GM23338 (cell line): Measurements from ENCODE around the gene RXFP1. TPM values are rescaled to one million over a fixed set of nuclear protein-coding genes. Genes with fewer than 3 reads are reported as not detected.
A peak's percentile ranks its signal among the peaks of the same experiment; 100 is the strongest.

Experiments
- ATAC-seq: fragments of 200-7000 bp; cut with Tn5 transposase; 3 replicates; pipeline ENCODE4 v1.9.1; 2020
- DNase-seq: peaks from one replicate; pipeline ENCODE4 v3.0.0-alpha.2; 2015; ENCODE audit warnings: low spot score
- H2AFZ ChIP-seq: fragments of 200-600 bp; sonication (generic); 2 replicates; pipeline ENCODE4 v1.8.0; 2016; ENCODE audit warnings: antibody characterized with exemption, mild to moderate bottlenecking, moderate library complexity
- H3F3A ChIP-seq: fragments of 200-600 bp; sonication (generic); replicated peaks from 2 replicates; pipeline ENCODE4 v1.8.0; 2017; ENCODE audit warnings: antibody characterized with exemption, mixed run types, low read depth
- H3K27ac ChIP-seq: fragments of 200-600 bp; sonication (generic); 2 replicates; pipeline ENCODE4 v1.6.1; 2016; ENCODE audit warnings: low read depth
- H3K27me3 ChIP-seq: fragments of 200-600 bp; sonication (generic); 2 replicates; pipeline ENCODE4 v1.8.0; 2016; ENCODE audit warnings: mild to moderate bottlenecking, mixed run types, moderate library complexity; ENCODE audit not compliant: insufficient read depth
- H3K36me3 ChIP-seq: fragments of 200-600 bp; sonication (generic); 2 replicates; pipeline ENCODE4 v1.8.0; 2016; ENCODE audit warnings: mild to moderate bottlenecking; ENCODE audit not compliant: insufficient read depth
- H3K4me1 ChIP-seq: fragments of 200-600 bp; sonication (generic); 2 replicates; pipeline ENCODE4 v1.8.0; 2016; ENCODE audit warnings: mild to moderate bottlenecking, moderate library complexity; ENCODE audit not compliant: insufficient read depth
- H3K4me2 ChIP-seq: fragments of 200-600 bp; sonication (generic); 2 replicates; pipeline ENCODE4 v1.7.1; 2017; ENCODE audit warnings: mixed run types
- H3K4me3 ChIP-seq: fragments of 200-600 bp; sonication (generic); 2 replicates; pipeline ENCODE4 v1.6.1; 2016; ENCODE audit warnings: mixed run types
- H3K79me2 ChIP-seq: fragments of 200-600 bp; sonication (generic); replicated peaks from 2 replicates; pipeline ENCODE4 v1.8.0; 2017; ENCODE audit warnings: mild to moderate bottlenecking; ENCODE audit not compliant: insufficient read depth
- H3K9me2 ChIP-seq: fragments of 200-600 bp; sonication (generic); 2 replicates; pipeline ENCODE4 v1.8.0; 2017; ENCODE audit not compliant: insufficient read depth
- H4K20me1 ChIP-seq: fragments of 200-600 bp; sonication (generic); replicated peaks from 2 replicates; pipeline ENCODE4 v1.8.0; 2017; ENCODE audit warnings: mild to moderate bottlenecking; ENCODE audit not compliant: insufficient read depth
- H3K27ac Mint-ChIP-seq: 2 replicates; pipeline ENCODE4 v1.8.0; 2020; ENCODE audit warnings: inconsistent platforms, mild to moderate bottlenecking, moderate library complexity, mixed read lengths
- H3K27me3 Mint-ChIP-seq: 3 replicates; pipeline ENCODE4 v1.8.0; 2022; ENCODE audit warnings: low read depth, mild to moderate bottlenecking, moderate library complexity, mixed read lengths, inconsistent platforms; ENCODE audit not compliant: insufficient read depth, poor library complexity
- H3K36me3 Mint-ChIP-seq: 3 replicates; pipeline ENCODE4 v1.8.0; 2021; ENCODE audit warnings: low read depth, mild to moderate bottlenecking, inconsistent platforms, moderate library complexity, mixed read lengths
- H3K4me1 Mint-ChIP-seq: 3 replicates; pipeline ENCODE4 v1.8.0; 2020; ENCODE audit warnings: mild to moderate bottlenecking, inconsistent platforms, mixed read lengths
- H3K4me3 Mint-ChIP-seq: 3 replicates; pipeline ENCODE4 v1.8.0; 2021; ENCODE audit warnings: moderate library complexity, mild to moderate bottlenecking, inconsistent platforms, mixed read lengths
- H3K9me3 Mint-ChIP-seq: 3 replicates; pipeline ENCODE4 v1.8.0; 2020; ENCODE audit warnings: moderate library complexity, mild to moderate bottlenecking, inconsistent platforms, mixed read lengths
- EZH2 ChIP-seq: fragments of 200-600 bp; sonication (generic); IDR thresholded peaks from one replicate; pipeline ENCODE4 v1.8.0; 2017; ENCODE audit warnings: antibody characterized with exemption, mild to moderate bottlenecking, low read depth; ENCODE audit not compliant: unreplicated experiment
- NANOG ChIP-seq: IDR thresholded peaks from 2 replicates; pipeline ENCODE4 v1.6.1; 2016; ENCODE audit warnings: antibody characterized with exemption, borderline replicate concordance
- STAT1 ChIP-seq: IDR thresholded peaks from one replicate; pipeline ENCODE4 v1.6.1; 2016; ENCODE audit warnings: antibody characterized with exemption; ENCODE audit not compliant: unreplicated experiment
- polyA plus RNA-seq: library from polyadenylated mRNA; unstranded; fragments of >200 nt; fragmentation: Nextera tagmentation; extraction: Ambion mirVana; gene quantifications from 2 replicates; pipeline ENCODE4 v1.2.1, GENCODE V29; 2016
- total RNA-seq: library from RNA; depleted of rRNA; stranded (reverse); fragments of >200 nt; shearing (Covaris generic); gene quantifications from 2 replicates; pipeline ENCODE4 v1.2.3, GENCODE V29; 2014
- TF ChIP-seq, protein P1 (sequence below): fragments of 250-450 bp; sonication (Bioruptor Pico); IDR thresholded peaks from 2 replicates; pipeline ENCODE4 v1.5.0; 2020; ENCODE audit warnings: mild to moderate bottlenecking, moderate library complexity
- TF ChIP-seq, protein P2 (sequence below): IDR thresholded peaks from 2 replicates; pipeline ENCODE4 v1.6.1; 2016; ENCODE audit warnings: antibody characterized with exemption
- TF ChIP-seq, protein P3 (sequence below): IDR thresholded peaks from one replicate; pipeline ENCODE4 v1.6.1; 2018; ENCODE audit warnings: antibody characterized with exemption; ENCODE audit not compliant: unreplicated experiment

RXFP1 gene
- total and polyA plus RNA-seq, 2 experiments from 2014 or later: 0.63 TPM; not detected in 1

DNA sequence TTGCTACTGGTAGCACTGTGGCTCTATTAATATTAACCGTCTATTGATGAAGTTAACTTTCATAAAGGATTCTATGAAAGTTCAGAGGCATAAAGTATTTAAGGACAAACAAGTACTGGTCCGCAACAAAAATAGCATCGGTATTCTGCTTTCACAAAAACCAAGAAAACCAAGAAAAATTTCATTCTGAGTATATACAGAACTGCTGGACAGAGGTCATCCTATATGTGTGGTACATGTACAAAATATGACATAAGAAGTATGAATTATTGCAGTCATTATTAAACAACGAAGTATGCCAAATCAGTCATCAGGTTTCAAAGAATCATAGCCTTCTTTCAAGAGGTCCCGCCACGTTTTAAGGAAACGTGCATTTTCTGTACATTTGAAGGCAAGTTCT is 147.6 kb downstream of the RXFP1 start (continued):
- TF ChIP-seq, protein P1, sequence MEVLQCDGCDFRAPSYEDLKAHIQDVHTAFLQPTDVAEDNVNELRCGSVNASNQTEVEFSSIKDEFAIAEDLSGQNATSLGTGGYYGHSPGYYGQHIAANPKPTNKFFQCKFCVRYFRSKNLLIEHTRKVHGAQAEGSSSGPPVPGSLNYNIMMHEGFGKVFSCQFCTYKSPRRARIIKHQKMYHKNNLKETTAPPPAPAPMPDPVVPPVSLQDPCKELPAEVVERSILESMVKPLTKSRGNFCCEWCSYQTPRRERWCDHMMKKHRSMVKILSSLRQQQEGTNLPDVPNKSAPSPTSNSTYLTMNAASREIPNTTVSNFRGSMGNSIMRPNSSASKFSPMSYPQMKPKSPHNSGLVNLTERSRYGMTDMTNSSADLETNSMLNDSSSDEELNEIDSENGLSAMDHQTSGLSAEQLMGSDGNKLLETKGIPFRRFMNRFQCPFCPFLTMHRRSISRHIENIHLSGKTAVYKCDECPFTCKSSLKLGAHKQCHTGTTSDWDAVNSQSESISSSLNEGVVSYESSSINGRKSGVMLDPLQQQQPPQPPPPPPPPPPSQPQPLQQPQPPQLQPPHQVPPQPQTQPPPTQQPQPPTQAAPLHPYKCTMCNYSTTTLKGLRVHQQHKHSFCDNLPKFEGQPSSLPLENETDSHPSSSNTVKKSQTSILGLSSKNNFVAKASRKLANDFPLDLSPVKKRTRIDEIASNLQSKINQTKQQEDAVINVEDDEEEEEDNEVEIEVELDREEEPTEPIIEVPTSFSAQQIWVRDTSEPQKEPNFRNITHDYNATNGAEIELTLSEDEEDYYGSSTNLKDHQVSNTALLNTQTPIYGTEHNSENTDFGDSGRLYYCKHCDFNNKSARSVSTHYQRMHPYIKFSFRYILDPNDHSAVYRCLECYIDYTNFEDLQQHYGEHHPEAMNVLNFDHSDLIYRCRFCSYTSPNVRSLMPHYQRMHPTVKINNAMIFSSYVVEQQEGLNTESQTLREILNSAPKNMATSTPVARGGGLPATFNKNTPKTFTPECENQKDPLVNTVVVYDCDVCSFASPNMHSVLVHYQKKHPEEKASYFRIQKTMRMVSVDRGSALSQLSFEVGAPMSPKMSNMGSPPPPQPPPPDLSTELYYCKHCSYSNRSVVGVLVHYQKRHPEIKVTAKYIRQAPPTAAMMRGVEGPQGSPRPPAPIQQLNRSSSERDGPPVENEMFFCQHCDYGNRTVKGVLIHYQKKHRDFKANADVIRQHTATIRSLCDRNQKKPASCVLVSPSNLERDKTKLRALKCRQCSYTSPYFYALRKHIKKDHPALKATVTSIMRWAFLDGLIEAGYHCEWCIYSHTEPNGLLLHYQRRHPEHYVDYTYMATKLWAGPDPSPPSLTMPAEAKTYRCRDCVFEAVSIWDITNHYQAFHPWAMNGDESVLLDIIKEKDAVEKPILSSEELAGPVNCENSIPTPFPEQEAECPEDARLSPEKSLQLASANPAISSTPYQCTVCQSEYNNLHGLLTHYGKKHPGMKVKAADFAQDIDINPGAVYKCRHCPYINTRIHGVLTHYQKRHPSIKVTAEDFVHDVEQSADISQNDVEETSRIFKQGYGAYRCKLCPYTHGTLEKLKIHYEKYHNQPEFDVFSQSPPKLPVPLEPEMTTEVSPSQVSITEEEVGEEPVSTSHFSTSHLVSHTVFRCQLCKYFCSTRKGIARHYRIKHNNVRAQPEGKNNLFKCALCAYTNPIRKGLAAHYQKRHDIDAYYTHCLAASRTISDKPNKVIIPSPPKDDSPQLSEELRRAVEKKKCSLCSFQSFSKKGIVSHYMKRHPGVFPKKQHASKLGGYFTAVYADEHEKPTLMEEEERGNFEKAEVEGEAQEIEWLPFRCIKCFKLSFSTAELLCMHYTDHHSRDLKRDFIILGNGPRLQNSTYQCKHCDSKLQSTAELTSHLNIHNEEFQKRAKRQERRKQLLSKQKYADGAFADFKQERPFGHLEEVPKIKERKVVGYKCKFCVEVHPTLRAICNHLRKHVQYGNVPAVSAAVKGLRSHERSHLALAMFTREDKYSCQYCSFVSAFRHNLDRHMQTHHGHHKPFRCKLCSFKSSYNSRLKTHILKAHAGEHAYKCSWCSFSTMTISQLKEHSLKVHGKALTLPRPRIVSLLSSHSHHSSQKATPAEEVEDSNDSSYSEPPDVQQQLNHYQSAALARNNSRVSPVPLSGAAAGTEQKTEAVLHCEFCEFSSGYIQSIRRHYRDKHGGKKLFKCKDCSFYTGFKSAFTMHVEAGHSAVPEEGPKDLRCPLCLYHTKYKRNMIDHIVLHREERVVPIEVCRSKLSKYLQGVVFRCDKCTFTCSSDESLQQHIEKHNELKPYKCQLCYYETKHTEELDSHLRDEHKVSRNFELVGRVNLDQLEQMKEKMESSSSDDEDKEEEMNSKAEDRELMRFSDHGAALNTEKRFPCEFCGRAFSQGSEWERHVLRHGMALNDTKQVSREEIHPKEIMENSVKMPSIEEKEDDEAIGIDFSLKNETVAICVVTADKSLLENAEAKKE (CRISPR knock-in tag): no peak

DNA sequence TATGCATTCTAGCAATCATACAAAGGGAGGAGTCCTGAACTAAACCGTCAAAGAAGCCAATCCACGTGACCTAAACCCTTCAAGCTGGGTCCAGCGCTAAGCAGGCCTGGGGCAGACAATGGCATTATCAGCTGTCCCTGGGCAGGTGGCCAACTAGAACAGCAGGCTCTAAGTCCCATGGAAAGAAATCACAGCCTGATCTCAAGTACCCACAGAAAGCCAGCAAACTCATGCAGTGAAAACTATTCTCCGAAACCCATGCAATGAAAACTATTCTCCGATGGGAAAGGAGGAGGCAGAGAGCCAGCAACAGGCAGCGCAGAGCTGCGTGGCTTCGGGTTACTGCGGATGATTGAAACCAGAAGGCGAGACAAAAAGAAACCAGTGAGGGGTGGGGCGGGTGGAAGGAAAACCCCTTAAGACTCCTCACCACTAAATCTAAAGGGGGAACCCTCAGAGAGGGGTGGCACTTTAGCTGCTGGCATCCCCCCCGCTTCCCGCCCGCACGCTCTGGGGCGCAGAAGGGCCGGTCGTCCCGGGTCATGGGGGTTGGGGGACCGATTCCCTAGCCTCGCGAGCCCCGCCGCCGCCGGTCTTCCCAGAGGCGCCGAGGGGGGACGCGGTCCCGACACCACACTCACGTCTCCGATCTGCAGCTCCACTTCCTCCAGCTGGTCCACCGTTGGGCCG is 149.4 kb downstream of the RXFP1 start:
- Histone ChIP-seq H3K27ac (peak overlapping the region; percentile 84), H3K27me3 (no peaks in the 10 kb centered on the region), H3K4me2 (peak overlapping the region; percentile 76), H4K20me1 (no peaks in the 10 kb centered on the region; the same call in 1 of the 2 replicates), H3K4me1 (0 out of 2 replicates have a peak, but pooled peaks cover 5% of the 10 kb centered on the region), H3F3A (peaks cover 5% of the 10 kb centered on the region; the same call in 1 of the 2 replicates), H3K4me3 (peak overlapping the region; percentile 76), H3K36me3 (peaks cover 5% of the 10 kb centered on the region; the same call in 1 of the 2 replicates), H2AFZ (peak overlapping the region; percentile 56), H3K9me2 (no peaks in the 10 kb centered on the region), H3K79me2 (peaks cover 55% of the 10 kb centered on the region)
- DNase-seq: peak; percentile 78
- Mint-ChIP-seq H3K4me1 (peaks cover 14% of the 10 kb centered on the region; the same call in 2 of the 3 replicates), H3K4me3 (peak overlapping the region; percentile 98), H3K9me3 (no peaks in the 10 kb centered on the region; the same call in 2 of the 3 replicates), H3K27ac (peak overlapping the region; percentile 98), H3K36me3 (peaks cover 14% of the 10 kb centered on the region), H3K27me3 (peaks cover 12% of the 10 kb centered on the region)
- peak; percentile 45 for ATAC-seq
- TF ChIP-seq NANOG (no peak), STAT1 (no peak), EZH2 (no peak)
- TF ChIP-seq, protein P2, sequence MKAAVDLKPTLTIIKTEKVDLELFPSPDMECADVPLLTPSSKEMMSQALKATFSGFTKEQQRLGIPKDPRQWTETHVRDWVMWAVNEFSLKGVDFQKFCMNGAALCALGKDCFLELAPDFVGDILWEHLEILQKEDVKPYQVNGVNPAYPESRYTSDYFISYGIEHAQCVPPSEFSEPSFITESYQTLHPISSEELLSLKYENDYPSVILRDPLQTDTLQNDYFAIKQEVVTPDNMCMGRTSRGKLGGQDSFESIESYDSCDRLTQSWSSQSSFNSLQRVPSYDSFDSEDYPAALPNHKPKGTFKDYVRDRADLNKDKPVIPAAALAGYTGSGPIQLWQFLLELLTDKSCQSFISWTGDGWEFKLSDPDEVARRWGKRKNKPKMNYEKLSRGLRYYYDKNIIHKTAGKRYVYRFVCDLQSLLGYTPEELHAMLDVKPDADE: no peak
- TF ChIP-seq, protein P3, sequence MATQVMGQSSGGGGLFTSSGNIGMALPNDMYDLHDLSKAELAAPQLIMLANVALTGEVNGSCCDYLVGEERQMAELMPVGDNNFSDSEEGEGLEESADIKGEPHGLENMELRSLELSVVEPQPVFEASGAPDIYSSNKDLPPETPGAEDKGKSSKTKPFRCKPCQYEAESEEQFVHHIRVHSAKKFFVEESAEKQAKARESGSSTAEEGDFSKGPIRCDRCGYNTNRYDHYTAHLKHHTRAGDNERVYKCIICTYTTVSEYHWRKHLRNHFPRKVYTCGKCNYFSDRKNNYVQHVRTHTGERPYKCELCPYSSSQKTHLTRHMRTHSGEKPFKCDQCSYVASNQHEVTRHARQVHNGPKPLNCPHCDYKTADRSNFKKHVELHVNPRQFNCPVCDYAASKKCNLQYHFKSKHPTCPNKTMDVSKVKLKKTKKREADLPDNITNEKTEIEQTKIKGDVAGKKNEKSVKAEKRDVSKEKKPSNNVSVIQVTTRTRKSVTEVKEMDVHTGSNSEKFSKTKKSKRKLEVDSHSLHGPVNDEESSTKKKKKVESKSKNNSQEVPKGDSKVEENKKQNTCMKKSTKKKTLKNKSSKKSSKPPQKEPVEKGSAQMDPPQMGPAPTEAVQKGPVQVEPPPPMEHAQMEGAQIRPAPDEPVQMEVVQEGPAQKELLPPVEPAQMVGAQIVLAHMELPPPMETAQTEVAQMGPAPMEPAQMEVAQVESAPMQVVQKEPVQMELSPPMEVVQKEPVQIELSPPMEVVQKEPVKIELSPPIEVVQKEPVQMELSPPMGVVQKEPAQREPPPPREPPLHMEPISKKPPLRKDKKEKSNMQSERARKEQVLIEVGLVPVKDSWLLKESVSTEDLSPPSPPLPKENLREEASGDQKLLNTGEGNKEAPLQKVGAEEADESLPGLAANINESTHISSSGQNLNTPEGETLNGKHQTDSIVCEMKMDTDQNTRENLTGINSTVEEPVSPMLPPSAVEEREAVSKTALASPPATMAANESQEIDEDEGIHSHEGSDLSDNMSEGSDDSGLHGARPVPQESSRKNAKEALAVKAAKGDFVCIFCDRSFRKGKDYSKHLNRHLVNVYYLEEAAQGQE: no peak
